Omental fat pad (tissue), 4 donors: ENCODE results near the gene FAM124A. TPM values are rescaled to one million over a fixed set of nuclear protein-coding genes. Genes with fewer than 3 reads are reported as not detected.

ENCODE experiments used
- ATAC-seq: fragments of 150-250 bp; one replicate; pipeline ENCODE4 v1.9.1; 2016; ENCODE audit warnings: mild to moderate bottlenecking, moderate library complexity; ENCODE audit not compliant: low FRiP score
- DNase-seq: peaks from one replicate; pipeline ENCODE4 v3.0.0-alpha.2; 2019; ENCODE audit warnings: low spot score
- total RNA-seq, 4 donors: library from RNA; depleted of rRNA; stranded (reverse); fragments of >200 nt; gene quantifications; one replicate each; pipeline ENCODE4 v1.1.0, GENCODE V29; 2016
- TF ChIP-seq, protein P1 (sequence below), 3 donors: fragments of 450-650 bp; IDR thresholded peaks; one replicate each; pipeline ENCODE4 v1.5.1; 2016 to 2017; ENCODE audit warnings: antibody characterized with exemption in 3 of 3, mild to moderate bottlenecking in 3 of 3, moderate library complexity in 2 of 3

FAM124A gene
- total RNA-seq, 4 donors from 2014 or later = 8.2 to 19.2 (median 13.2) TPM

DNA sequence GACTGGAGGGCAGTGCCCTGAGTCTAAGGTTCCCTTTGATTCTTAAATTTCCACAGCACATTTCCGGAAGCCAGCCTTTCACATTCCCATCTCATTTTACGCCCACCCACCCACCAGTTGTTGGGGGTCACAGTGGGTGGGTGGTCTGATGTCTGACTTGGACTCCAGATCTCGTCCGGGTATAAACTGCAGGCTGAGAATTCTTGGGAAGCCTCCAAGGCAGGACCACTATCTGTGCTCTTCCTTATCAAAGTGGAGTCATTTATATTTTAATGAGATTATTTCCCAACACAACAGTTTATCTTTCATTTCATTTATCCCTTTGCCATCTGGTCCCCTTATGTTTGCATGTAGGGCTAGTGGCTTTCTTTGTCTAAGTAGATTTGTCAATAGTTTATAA, 3.6 kb upstream of the FAM124A start:
- TF ChIP-seq, protein P1, sequence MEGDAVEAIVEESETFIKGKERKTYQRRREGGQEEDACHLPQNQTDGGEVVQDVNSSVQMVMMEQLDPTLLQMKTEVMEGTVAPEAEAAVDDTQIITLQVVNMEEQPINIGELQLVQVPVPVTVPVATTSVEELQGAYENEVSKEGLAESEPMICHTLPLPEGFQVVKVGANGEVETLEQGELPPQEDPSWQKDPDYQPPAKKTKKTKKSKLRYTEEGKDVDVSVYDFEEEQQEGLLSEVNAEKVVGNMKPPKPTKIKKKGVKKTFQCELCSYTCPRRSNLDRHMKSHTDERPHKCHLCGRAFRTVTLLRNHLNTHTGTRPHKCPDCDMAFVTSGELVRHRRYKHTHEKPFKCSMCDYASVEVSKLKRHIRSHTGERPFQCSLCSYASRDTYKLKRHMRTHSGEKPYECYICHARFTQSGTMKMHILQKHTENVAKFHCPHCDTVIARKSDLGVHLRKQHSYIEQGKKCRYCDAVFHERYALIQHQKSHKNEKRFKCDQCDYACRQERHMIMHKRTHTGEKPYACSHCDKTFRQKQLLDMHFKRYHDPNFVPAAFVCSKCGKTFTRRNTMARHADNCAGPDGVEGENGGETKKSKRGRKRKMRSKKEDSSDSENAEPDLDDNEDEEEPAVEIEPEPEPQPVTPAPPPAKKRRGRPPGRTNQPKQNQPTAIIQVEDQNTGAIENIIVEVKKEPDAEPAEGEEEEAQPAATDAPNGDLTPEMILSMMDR (IDR thresholded peaks at IDR 0.05) = no peak
- DNase-seq (no peak), ATAC-seq (no peak)

DNA sequence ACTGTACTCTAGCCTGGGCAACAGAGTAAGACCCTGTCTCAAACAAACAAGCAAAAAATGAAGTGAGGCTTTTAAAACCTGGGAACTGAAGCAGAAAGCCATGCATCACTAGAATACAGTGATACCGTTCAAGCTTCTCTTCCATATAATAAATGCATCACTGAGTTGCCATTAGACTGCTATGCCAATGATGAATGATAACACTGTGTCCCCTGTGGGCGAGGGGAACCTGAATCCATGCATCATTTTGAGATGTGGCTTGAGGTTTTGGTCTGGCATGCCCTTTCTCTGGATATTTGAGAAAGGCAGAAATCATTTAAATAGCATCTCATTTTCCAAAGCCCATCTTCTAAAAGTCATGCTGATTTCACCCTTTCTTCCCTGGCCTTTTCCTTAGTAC, 1.5 kb upstream of the FAM124A start:
- TF ChIP-seq, protein P1 (IDR thresholded peaks at IDR 0.05) = no peak
- ATAC-seq = no peak
- no peak for DNase-seq

DNA sequence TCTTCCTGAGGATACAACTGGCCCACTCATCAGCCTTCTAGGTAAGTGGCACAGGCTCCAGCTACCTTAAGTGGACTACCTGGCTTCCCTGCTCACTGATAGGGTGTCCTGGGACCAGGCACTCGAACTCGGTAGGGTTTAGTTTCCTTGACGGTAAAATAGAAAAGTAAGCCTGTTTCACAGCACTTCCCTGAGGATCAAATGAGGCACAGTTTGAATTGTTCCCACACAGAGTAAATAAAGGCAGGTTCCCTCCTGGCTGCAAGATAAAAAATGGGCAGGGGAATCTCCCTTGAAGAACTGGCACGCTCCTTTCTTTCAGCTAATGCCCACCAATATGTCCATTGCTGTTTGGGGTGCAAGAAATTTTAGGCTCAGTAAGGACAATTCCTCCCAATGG, 1.1 kb upstream of the FAM124A start:
- DNase-seq (no peak), ATAC-seq (no peak)
- TF ChIP-seq, protein P1 (IDR thresholded peaks at IDR 0.05) = no peak

DNA sequence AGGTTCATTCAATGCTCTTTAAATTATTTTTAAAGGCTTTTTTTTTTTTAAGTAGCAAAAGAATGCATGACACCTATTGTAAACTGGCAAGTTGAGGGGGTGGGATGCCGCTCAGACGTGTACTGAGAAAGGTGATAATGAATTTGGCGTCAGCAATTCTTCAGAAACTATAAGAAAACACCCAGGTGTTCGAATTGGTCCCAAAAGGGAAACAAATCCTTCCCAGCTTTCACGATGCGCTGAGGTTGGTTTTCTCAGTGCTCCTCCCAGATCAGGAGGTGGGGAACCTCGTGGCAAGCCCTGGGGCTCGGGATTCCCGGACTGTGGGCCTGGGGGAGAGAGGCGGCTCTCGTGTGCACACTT, 543 bp upstream of the FAM124A start:
- DNase-seq = no peak
- ATAC-seq = peak; percentile 34
- TF ChIP-seq, protein P1 (IDR thresholded peaks at IDR 0.05) = no peak

DNA sequence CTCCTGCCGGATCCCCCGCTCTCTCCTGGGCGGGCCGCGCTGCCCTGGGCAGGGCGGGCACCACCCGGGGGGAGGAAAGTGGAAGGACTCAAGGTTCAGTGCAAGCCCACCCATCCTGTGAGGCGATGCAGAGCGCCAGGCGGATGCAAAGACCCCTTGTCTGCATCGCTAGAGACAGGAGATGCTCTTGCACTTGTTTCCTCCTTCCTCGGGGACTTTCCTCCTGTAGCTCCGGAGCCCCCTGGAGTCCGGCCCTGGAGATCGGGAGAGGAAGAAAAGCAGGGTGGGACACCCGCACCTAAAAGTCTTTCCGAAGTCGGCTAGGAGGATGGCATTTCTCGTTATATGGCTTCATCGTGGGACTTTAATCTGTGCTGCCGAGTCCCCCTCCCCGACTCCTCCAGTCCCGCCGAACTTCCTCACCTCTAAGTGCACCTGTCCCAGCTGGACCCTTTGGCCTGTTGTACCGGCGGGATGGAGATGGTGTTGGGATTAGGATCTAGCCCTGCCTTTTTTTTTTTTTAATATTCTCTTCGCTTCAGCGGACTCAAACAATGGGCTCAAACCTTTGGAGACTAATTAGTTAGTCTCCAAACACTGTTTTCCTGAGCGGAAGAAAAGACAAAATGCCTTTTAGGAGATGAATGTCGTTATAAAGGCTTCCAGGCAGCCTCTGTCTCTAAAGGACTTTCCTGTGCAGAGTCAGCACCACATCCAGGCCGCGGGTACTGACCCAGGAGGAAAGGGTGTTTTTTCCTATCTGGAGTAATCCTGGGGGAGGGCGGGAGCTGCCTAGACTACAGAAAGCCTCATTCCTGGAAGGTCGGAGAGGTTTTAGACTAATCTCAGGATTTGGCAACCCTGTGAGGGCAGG, 725 bp downstream of the FAM124A start:
- DNase-seq = no peak
- peak; percentile 37 for ATAC-seq
- TF ChIP-seq, protein P1 (IDR thresholded peaks at IDR 0.05) = no peak

DNA sequence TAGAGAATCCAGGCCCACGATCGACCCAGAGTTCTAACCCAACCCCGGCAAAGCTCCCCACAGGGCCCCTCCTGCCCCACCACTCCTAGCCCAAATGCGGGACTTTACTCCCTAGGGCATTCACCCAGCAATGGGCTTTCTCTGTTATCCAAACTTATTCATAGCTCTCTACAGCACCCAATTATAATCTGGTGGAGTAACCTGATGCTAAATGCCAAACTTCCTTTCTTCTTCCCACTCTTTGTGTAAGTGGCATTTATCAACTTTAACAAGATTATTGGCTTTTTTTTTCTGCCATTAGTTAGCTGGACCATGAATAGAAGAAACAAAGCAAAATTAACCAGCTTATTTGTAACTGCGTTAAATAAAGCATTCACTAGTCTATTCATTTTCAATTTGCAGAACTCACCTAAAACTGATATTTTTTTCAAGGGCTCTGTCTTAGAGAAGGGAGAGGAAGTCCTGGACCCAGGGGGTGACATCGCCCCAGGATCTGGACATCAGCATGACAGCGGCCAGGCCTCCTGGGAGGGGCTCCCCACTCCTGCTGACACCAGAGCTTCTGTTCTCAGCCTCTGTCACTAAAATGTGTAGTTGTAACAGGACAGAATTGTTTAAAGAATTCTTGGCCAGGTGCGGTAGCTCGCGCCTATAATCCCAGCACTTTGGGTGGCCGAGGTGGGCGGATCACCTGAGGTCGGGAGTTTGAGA, 1.5 kb downstream of the FAM124A start:
- ATAC-seq (no peak), DNase-seq (no peak)
- TF ChIP-seq, protein P1 (IDR thresholded peaks at IDR 0.05) = no peak
